ENCODE results near the gene FOXK1.

DNA sequence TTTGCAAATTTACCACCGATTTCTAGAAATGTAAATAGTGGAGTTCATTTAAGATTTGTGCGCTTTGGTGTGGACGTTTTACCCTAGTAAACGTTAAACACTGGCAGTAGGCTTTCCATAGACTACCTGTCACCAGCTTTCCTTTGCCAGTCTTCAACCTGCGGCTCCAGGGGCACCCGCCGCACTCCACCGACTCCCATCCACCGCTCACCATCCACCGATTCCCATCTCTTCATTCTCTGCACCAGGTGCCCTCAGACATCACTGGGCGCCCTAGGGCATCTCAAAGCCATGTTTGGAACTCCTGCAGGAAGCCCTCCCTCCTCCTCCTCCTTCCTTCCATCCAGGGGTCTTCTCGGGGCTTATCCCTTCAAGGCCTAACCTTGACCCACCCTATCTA, 91.9 kb downstream of the FOXK1 start:
- no peak for TF ChIP-seq FOXM1 (IDR thresholded peaks at IDR 0.05; ENCODE audit: borderline replicate concordance)
- TF ChIP-seq SUZ12 (IDR thresholded peaks at IDR 0.05), result no peak
- TF ChIP-seq BHLHE40 (IDR thresholded peaks at IDR 0.05; ENCODE audit: borderline replicate concordance), result no peak
- no peak for TF ChIP-seq FOXK2 (IDR thresholded peaks at IDR 0.05)
- TF ChIP-seq L3MBTL2 (conservative IDR thresholded peaks at IDR 0.05), result no peak
- TF ChIP-seq FOXA1 (IDR thresholded peaks at IDR 0.05), result no peak
- TF ChIP-seq TARDBP (IDR thresholded peaks at IDR 0.05), result no peak
- TF ChIP-seq SP1 (IDR thresholded peaks at IDR 0.05), result no peak
- TF ChIP-seq ELF4 (IDR thresholded peaks at IDR 0.05), result no peak
- TF ChIP-seq HDGF (IDR thresholded peaks at IDR 0.05; ENCODE audit: borderline replicate concordance), result no peak

Data from HEK293T (cell line).